GM06990 (cell line): ENCODE measurements around the gene CDH16.
"Not testable (repeated sequence)": the region's sequence is repeated elsewhere in the genome, so short reads cannot be mapped to it uniquely, and the experiment has no call there.

Experiments
- DNase-seq: peaks from one replicate; pipeline ENCODE4 v3.0.0-alpha.2; 2011; ENCODE audit not compliant: insufficient read length; ENCODE audit errors: extremely low read depth
- H3K27me3 ChIP-seq: replicated peaks from 2 replicates; pipeline ENCODE4 v1.6.0; 2011; ENCODE audit warnings: low read length; ENCODE audit not compliant: control insufficient read depth, insufficient read depth
- H3K36me3 ChIP-seq: 2 replicates; pipeline ENCODE4 v1.5.1; 2011; ENCODE audit warnings: low read length; ENCODE audit not compliant: control insufficient read depth, insufficient read depth
- H3K4me3 ChIP-seq: replicated peaks from 2 replicates; pipeline ENCODE4 v1.5.1; 2011; ENCODE audit warnings: low read depth, mild to moderate bottlenecking, control low read depth, low read length
- TF ChIP-seq, protein P1 (sequence below): IDR thresholded peaks from 2 replicates; pipeline ENCODE4 v1.5.1; 2011; ENCODE audit warnings: low read length, control low read depth, mild to moderate bottlenecking, inconsistent platforms; ENCODE audit not compliant: insufficient read depth, poor library complexity, severe bottlenecking

CDH16 gene

DNA sequence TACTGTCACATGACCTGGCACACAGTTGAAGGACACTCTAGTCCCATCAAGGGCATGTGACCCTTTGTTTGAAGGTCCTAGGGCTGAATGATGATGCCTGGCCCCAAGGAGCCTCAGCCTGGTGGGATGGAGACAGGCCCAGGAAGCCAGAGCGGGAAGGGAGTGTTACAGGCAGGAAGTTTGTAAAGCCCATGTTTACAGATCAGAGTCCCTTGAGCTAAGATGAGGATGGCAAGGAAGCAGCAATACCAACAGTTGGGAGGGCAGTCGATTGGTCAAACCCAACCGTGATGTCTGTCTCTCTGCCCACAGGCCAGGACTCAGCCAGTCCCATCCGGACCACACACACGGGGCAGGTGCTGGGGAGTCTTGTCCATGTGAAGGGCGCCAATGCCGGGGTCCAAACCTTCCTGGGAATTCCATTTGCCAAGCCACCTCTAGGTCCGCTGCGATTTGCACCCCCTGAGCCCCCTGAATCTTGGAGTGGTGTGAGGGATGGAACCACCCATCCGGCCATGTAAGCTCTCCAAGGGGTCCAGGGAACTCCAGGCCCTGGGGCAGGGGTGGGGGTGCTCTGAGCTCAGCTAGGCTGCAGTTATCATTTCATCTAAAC lies 19.1 kb upstream of the CDH16 start:
- DNase-seq: no peak
- Histone ChIP-seq H3K27me3 (no peaks in the 10 kb centered on the region), H3K4me3 (no peak overlapping the region), H3K36me3 (peaks cover 27% of the 10 kb centered on the region)
- TF ChIP-seq, protein P1, sequence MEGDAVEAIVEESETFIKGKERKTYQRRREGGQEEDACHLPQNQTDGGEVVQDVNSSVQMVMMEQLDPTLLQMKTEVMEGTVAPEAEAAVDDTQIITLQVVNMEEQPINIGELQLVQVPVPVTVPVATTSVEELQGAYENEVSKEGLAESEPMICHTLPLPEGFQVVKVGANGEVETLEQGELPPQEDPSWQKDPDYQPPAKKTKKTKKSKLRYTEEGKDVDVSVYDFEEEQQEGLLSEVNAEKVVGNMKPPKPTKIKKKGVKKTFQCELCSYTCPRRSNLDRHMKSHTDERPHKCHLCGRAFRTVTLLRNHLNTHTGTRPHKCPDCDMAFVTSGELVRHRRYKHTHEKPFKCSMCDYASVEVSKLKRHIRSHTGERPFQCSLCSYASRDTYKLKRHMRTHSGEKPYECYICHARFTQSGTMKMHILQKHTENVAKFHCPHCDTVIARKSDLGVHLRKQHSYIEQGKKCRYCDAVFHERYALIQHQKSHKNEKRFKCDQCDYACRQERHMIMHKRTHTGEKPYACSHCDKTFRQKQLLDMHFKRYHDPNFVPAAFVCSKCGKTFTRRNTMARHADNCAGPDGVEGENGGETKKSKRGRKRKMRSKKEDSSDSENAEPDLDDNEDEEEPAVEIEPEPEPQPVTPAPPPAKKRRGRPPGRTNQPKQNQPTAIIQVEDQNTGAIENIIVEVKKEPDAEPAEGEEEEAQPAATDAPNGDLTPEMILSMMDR: no peak

DNA sequence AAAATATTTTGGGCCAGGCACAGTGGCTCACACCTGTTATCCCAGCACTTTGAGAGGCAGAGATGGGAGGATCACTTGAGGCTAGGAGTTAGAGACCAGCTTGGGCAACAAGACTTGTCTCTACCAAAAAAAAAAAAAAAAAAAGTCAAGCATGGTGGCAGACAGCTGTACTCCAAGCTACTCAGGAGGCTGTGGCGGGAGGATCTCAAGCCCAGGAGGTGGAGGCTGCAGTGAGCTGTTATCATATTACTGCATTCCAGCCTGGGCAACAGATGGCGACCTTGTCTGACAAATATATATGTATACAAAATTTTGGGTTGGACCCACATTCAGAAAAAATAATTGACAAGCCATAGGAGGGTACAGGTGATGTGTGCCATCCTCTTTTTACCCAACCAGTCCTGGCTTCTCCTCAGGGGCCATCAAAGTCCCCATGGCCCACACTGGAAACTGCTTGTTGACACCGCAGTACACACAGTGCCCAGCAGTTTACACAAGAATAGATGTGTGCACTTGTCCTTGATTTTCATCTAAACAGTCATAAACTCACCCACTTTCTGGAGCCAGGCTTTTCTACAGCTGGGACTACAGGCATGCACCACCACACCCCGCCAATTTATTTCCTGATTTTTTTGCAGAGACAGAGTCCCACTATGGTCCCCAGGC lies 18.3 kb upstream of the CDH16 start:
- H3K4me3 ChIP-seq: no peak overlapping the region
- no peaks in the 10 kb centered on the region for H3K27me3 ChIP-seq
- H3K36me3 ChIP-seq: peaks cover 29% of the 10 kb centered on the region
- DNase-seq: no peak
- TF ChIP-seq, protein P1: no peak

DNA sequence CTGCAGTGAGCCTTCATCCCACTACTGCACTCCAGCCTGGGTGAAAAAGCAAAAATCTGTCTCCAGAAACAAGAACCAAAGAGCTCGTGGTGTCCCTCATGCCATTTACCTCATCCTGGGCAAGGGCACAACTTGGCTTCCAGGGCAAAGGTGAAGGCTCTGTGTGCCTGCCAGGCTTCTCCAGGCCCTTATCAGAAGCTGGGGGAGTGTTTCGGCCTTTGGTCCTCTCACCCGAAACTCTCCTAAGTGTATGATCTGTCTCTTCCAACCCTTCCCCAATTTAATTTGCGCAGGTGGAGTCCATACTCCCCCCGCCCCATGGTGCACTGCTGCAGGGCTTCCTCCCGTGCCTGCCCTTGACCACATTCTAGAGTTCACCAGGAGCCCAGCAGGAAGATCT lies 17.8 kb upstream of the CDH16 start:
- no peak for DNase-seq
- H3K27me3 ChIP-seq: no peaks in the 10 kb centered on the region
- no peak overlapping the region for H3K4me3 ChIP-seq
- H3K36me3 ChIP-seq: peaks cover 27% of the 10 kb centered on the region
- TF ChIP-seq, protein P1: no peak

DNA sequence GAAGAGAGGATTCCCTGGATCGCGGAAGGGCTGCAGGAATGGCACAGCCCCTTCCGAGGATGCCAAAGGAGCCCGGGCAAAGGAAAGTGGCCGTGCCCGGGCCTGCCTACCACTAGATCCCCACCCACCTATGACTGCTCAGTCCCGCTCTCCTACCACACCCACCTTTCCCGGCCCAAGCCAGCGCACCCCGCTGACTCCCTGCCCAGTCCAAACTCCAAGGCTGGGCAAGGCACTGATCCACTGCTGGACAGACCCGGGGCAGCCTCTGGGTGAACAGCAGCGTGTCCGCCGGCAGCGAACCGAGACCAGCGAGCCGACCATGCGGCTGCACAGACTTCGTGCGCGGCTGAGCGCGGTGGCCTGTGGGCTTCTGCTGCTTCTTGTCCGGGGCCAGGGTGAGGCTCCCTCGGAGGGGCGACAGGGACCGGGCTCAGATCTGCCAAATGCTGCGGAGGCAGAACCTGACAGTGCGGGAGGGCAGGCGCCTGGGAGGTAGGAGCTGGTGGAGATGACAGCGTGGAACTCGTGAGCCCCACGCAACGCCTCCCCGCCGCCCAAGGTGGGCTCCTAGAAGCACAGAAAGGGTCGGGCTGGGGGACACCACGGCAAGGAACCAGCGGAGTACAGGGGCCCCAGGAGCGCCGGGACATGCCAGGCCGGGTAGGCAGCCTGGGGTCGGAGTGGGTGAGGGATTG lies 16.8 kb upstream of the CDH16 start, which contains the start of gene CES2:
TSS of gene CES2 (plus strand) at position 203 of the 698 bp plus-strand sequence. CDS start at position 323, 120 bp downstream.
- TF ChIP-seq, protein P1: no peak
- no peak for DNase-seq
- H3K36me3 ChIP-seq: peaks cover 20% of the 10 kb centered on the region

DNA sequence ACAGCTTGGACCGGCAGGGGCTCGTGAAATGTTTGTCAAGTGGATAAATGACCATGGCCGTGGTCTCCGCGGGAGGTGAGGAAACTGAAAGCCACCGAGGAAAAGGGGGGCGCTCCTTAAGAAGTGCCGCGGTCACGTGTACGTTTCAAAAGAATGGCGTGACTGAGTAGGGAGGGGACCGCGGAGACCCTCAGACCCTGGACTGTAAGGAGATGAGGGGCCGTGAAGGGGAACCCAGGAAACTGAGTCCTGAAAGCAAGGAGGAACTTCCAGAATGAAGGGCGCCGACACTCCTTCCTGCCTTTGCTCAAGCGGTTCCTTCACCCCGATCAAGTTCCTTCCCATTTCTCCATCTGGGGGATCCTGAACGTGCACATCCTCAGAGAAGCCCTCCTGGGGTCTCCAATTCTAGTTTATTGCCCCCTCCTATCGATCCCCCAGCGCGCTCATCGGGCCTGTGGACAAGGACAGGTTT lies 16.2 kb upstream of the CDH16 start:
- Histone ChIP-seq H3K4me3 (peak overlapping the region; percentile 97), H3K36me3 (peaks cover 19% of the 10 kb centered on the region)
- DNase-seq, H3K27me3 ChIP-seq: not testable (repeated sequence)

More for the DNA sequence above, 16.8 kb upstream of the CDH16 start, which contains the start of gene CES2:
- Histone ChIP-seq H3K27me3 (no peaks in the 10 kb centered on the region), H3K4me3 (peak within 1 kb of the TSS; percentile 97)
